Measurements from ENCODE around the gene OSMR.

OSMR gene

GRCh38 chr5:38911933-38912332 is 66.1 kb downstream of the OSMR start:
- no peak for TF ChIP-seq ZNF274 (IDR thresholded peaks at IDR 0.05; ENCODE audit: low read depth, low read length)
- H3K4me3 ChIP-seq (ENCODE audit: low read length) = no peak overlapping the region

DNA sequence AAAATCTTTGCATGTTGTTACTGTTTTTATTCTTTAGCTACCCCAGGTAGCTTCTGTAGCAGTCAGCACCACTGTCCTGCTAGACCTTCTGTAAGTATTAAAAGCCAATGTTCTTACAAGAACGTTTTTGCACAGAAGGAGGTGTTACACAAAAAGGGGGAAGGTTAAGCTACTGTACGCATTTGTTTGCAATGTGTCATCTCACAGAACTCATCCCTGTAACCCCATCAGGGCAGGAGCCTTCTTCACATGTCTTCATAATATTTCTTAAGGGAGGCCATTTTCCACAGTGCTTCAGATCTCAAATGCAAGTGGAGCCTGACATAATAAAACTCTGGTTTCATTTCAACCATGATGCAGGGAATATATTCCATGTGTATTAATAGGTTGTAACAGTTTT is 67.9 kb downstream of the OSMR start:
- TF ChIP-seq ZNF274 (IDR thresholded peaks at IDR 0.05; ENCODE audit: low read depth, low read length) = no peak
- no peak overlapping the region for H3K4me3 ChIP-seq (ENCODE audit: low read length)

GRCh38 chr5:38916802-38917201 is 71.0 kb downstream of the OSMR start:
- no peak for TF ChIP-seq ZNF274 (IDR thresholded peaks at IDR 0.05; ENCODE audit: low read depth, low read length)
- no peak overlapping the region for H3K4me3 ChIP-seq (ENCODE audit: low read length)

GRCh38 chr5:38921174-38921573 is 75.4 kb downstream of the OSMR start:
- H3K4me3 ChIP-seq (ENCODE audit: low read length) = no peak overlapping the region
- no peak for TF ChIP-seq ZNF274 (IDR thresholded peaks at IDR 0.05; ENCODE audit: low read depth, low read length)

GRCh38 chr5:38922199-38922598 is 76.4 kb downstream of the OSMR start:
- no peak for TF ChIP-seq ZNF274 (IDR thresholded peaks at IDR 0.05; ENCODE audit: low read depth, low read length)
- H3K4me3 ChIP-seq (ENCODE audit: low read length) = no peak overlapping the region

DNA sequence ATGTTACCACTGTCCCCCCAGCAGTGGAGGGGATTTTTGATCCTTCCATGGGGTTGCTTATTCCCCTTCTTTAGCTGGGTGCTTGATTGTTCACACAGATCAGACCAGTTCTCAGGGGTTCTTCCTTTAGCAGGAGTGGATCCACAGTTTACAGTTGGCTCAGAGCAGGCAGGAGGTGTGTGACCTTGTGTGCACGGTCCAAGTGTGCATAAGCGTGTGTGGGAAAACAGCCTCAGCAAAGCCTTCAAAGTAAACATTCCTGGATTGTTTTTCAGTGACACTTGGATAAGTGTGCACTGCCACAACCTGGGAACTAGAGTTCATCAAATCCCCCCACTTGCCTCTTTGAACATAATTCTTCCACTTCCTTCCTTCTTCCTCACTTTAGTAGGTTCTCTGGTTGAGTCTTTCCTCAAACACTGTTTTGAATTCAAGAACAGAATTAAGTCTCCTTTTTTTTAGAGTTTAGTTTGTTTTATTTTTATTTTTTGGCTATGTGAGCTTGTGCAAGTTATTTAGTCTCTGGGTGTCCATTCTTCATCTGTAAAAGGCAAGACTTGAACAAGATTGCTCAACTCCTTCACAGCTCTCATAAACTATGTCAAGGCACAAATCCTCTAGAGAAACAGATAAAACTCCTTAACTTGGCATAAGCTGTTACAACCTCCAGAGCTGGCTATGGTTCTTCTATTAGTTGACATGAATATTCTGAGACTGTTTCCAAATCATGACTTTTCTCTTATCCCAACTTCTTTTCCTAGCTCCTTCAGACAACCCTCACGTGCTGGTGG is 78.0 kb downstream of the OSMR start:
- no peak overlapping the region for H3K4me3 ChIP-seq (ENCODE audit: low read length)
- no peak for TF ChIP-seq ZNF274 (IDR thresholded peaks at IDR 0.05; ENCODE audit: low read depth, low read length)

DNA sequence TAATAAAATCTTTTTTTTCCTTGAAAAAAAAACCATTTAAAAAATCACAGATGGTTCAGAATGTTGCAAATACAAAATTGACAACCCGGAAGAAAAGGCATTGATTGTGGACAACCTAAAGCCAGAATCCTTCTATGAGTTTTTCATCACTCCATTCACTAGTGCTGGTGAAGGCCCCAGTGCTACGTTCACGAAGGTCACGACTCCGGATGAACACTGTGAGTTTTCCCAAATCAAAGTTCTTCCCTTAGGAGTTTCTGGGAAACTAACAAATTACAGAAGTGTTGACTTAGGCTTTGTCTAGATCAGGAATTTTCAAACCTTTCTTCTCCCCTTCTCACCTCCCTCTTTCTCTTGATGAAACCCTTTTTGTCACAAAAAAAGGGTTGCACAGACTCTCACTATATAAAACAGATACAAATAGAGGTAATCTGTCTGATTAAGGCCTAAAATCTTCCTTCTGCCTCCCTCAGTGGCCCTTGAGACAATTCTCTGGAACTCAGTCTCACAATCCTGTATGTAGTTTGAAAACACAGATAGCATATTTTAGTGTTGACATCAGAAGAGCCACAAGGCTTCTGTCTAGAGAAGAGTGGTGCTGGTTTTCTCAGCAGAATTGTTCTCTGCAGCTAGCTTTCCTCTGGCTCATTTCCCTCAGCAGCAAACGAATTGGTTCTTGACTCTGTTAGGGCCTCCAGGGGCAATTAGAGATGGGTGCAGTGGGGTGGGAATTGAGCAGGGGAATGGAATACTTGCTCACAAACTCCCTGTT is 79.5 kb downstream of the OSMR start:
- no peak for TF ChIP-seq ZNF274 (IDR thresholded peaks at IDR 0.05; ENCODE audit: low read depth, low read length)
- H3K4me3 ChIP-seq (ENCODE audit: low read length) = no peak overlapping the region

GRCh38 chr5:38926121-38926520 is 80.3 kb downstream of the OSMR start:
- no peak overlapping the region for H3K4me3 ChIP-seq (ENCODE audit: low read length)
- no peak for TF ChIP-seq ZNF274 (IDR thresholded peaks at IDR 0.05; ENCODE audit: low read depth, low read length)

- no peak for TF ChIP-seq ZNF274 (IDR thresholded peaks at IDR 0.05; ENCODE audit: low read depth, low read length)
- no peak overlapping the region for H3K4me3 ChIP-seq (ENCODE audit: low read length)
Measured at GRCh38 chr5:38927470-38927869, 81.7 kb downstream of the OSMR start.

- TF ChIP-seq ZNF274 (IDR thresholded peaks at IDR 0.05; ENCODE audit: low read depth, low read length) = no peak
- H3K4me3 ChIP-seq (ENCODE audit: low read length) = no peak overlapping the region
Measured at GRCh38 chr5:38929838-38930237, 84.0 kb downstream of the OSMR start.

- H3K4me3 ChIP-seq (ENCODE audit: low read length) = no peak overlapping the region
- TF ChIP-seq ZNF274 (IDR thresholded peaks at IDR 0.05; ENCODE audit: low read depth, low read length) = no peak
Measured at GRCh38 chr5:38931731-38932130, 85.9 kb downstream of the OSMR start.

GRCh38 chr5:38932854-38933408 is 87.1 kb downstream of the OSMR start:
- H3K4me3 ChIP-seq (ENCODE audit: low read length) = no peak overlapping the region
- no peak for TF ChIP-seq ZNF274 (IDR thresholded peaks at IDR 0.05; ENCODE audit: low read depth, low read length)

DNA sequence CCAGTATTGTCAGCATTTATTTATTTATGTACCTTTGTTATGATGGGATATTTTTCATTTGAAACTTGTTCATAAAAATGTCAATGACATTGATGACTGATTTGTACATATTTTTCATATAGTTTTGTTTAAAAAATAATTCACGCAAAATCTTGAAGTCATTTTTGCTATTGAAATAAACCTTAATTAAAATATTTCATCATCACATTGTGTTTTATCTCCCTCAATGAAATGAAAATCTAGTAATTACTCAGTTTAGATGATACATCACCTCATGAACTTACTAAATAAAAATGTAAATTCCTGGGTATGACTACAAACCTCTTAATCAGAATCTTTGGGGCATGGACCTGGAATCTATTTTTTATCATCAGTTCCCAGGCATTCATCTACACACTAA is 89.6 kb downstream of the OSMR start:
- no peak for TF ChIP-seq ZNF274 (IDR thresholded peaks at IDR 0.05; ENCODE audit: low read depth, low read length)
- H3K4me3 ChIP-seq (ENCODE audit: low read length) = no peak overlapping the region

GRCh38 chr5:38936269-38936668 is 90.5 kb downstream of the OSMR start:
- H3K4me3 ChIP-seq (ENCODE audit: low read length) = no peak overlapping the region
- TF ChIP-seq ZNF274 (IDR thresholded peaks at IDR 0.05; ENCODE audit: low read depth, low read length) = no peak

GRCh38 chr5:38938424-38938823 is 92.6 kb downstream of the OSMR start:
- TF ChIP-seq ZNF274 (IDR thresholded peaks at IDR 0.05; ENCODE audit: low read depth, low read length) = no peak
- H3K4me3 ChIP-seq (ENCODE audit: low read length) = no peak overlapping the region

All from GM08714 (cell line).